Tibial artery (tissue), 4 donors: ENCODE data around the gene HIPK2.

Source experiments
- DNase-seq, 2 donors: peaks; one replicate each; pipeline ENCODE4 v3.0.0-alpha.2; 2019
- H3K27ac ChIP-seq, 2 donors: fragments of 200-600 bp; sonication (generic) in 1 of 2; 1 replicate in 1 of 2; 2 replicates in 1 of 2; pipeline ENCODE4 v1.5.1; 2018 to 2019; ENCODE audit warnings: mild to moderate bottlenecking in 1 of 2
- H3K27me3 ChIP-seq, 2 donors: fragments of 200-600 bp; sonication (generic) in 1 of 2; one replicate each; pipeline versions ENCODE4 v1.5.1 to v1.6.0; 2016 to 2019
- H3K36me3 ChIP-seq, 3 donors: fragments of 200-600 bp; sonication (generic) in 2 of 3; one replicate each; pipeline ENCODE4 v1.5.1; 2016 to 2019; ENCODE audit warnings: mild to moderate bottlenecking in 2 of 3
- H3K4me1 ChIP-seq, 4 donors: fragments of 200-600 bp; sonication (generic) in 2 of 4; 1 replicate in 3 of 4; 2 replicates in 1 of 4; pipeline ENCODE4 v1.5.1; 2016 to 2019
- H3K4me3 ChIP-seq, 2 donors: fragments of 200-600 bp; sonication (generic) in 1 of 2; 1 replicate in 1 of 2; 2 replicates in 1 of 2; pipeline ENCODE4 v1.5.1; 2018 to 2019; ENCODE audit warnings: mild to moderate bottlenecking in 2 of 2
- H3K9me3 ChIP-seq, 3 donors: fragments of 200-600 bp; sonication (generic) in 1 of 3; one replicate each; pipeline ENCODE4 v1.5.1; 2016 to 2019
- intact Hi-C: fragments of 100-400 bp; cut with DNase I; formaldehyde crosslinking; loops from one replicate; pipeline ENCODE4 v1.15.0; 2023; ENCODE audit warnings: low total_unique reads
- TF ChIP-seq, protein P1 (sequence below), 2 experiments: fragments of 200-600 bp in 1 of 2; fragments of 450-650 bp in 1 of 2; IDR thresholded peaks; one replicate each; pipeline ENCODE4 v1.5.1; 2017 to 2019; ENCODE audit warnings: antibody characterized with exemption in 2 of 2, mild to moderate bottlenecking in 1 of 2, moderate library complexity in 1 of 2

HIPK2 gene

DNA sequence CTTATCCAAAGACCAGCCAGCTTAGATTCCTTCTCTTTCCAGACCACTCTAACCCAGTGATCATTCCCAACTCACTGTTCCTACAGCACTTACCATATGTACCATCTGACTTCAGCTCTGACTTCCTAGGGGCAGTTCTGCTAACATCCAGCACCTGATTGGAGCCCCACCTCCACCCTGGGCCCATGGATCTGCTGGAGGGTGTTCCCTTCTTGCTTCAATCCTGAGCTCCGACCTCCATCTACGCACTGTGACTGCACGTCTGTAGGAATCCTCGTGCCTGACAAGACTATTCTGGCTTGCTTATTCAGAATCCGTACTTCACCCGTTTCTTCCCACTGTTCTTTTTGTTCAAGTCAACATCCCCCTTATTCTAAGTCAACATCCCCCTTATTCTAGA lies 57.6 kb downstream of the HIPK2 start:
- Histone ChIP-seq H3K27ac (peak overlapping the region; percentile 35 to 56), H3K36me3 (peaks cover 15 to 19% (median 17%) of the 10 kb centered on the region in 3 donors), H3K27me3 (no peaks in the 10 kb centered on the region), H3K9me3 (no peaks in the 10 kb centered on the region), H3K4me3 (no peak overlapping the region), H3K4me1 (peaks cover 0 to 58% (median 23%) of the 10 kb centered on the region in 4 donors)
- intact Hi-C loops, result loop anchor here (5.0 kb wide), 1 partner anchor 38 kb away; no protein-coding TSS in a partner anchor
- TF ChIP-seq, protein P1, sequence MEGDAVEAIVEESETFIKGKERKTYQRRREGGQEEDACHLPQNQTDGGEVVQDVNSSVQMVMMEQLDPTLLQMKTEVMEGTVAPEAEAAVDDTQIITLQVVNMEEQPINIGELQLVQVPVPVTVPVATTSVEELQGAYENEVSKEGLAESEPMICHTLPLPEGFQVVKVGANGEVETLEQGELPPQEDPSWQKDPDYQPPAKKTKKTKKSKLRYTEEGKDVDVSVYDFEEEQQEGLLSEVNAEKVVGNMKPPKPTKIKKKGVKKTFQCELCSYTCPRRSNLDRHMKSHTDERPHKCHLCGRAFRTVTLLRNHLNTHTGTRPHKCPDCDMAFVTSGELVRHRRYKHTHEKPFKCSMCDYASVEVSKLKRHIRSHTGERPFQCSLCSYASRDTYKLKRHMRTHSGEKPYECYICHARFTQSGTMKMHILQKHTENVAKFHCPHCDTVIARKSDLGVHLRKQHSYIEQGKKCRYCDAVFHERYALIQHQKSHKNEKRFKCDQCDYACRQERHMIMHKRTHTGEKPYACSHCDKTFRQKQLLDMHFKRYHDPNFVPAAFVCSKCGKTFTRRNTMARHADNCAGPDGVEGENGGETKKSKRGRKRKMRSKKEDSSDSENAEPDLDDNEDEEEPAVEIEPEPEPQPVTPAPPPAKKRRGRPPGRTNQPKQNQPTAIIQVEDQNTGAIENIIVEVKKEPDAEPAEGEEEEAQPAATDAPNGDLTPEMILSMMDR (IDR thresholded peaks at IDR 0.05), result no peak
- peak in 1 of 2 donors; percentile 49 for DNase-seq

DNA sequence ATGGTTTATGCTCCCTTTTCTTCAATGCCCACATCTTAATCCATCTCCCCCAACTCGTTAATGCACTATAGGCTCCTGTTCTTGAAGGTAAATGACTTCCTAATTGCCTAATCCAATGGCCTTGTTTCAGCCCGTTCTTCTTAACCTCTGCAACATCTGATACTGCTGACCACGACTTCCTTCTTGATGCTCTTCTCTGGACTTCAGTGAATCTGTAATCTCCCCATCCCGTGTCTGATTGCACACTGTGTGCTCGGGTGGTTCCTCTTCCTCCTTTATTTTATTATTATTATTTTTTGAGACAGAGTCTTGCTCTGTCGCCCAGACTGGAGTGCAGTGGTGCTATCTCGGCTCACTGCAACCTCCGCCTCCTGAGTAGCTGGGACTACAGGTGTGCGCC lies 58.9 kb downstream of the HIPK2 start:
- H3K4me3 ChIP-seq, result no peak overlapping the region
- H3K36me3 ChIP-seq, result peaks cover 29 to 32% (median 30%) of the 10 kb centered on the region in 3 donors
- DNase-seq, result peak in 1 of 2 donors; percentile 60
- intact Hi-C loops, result no loop called here
- peaks cover 0 to 47% (median 23%) of the 10 kb centered on the region in 4 donors for H3K4me1 ChIP-seq
- no peaks in the 10 kb centered on the region for H3K9me3 ChIP-seq
- TF ChIP-seq, protein P1 (IDR thresholded peaks at IDR 0.05), result no peak
- no peak overlapping the region for H3K27ac ChIP-seq
- H3K27me3 ChIP-seq, result no peaks in the 10 kb centered on the region

DNA sequence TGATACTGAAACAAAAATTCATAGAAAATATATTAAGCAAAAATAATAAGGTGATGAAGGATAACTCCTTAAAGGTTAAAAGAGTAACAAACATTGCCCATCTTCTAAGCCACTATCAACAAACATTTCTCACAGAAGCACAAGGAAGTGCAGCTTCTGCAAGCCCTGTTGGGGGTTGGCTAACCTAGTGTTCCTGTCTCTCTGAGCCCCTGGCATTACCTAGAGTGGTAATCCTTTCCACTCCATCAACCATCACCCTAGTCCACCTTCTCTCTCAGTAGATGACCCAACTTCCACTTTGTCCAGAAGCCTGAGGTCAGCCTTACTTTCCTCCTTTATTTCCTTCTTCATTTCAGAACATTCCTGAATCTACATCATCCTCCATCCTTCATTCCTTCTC lies 59.7 kb downstream of the HIPK2 start:
- H3K36me3 ChIP-seq, result peaks cover 36 to 39% (median 37%) of the 10 kb centered on the region in 3 donors
- no peak overlapping the region for H3K4me3 ChIP-seq
- TF ChIP-seq, protein P1 (IDR thresholded peaks at IDR 0.05), result no peak
- no peak overlapping the region for H3K27ac ChIP-seq
- intact Hi-C loops, result no loop called here
- DNase-seq, result no peak
- no peaks in the 10 kb centered on the region for H3K9me3 ChIP-seq
- H3K27me3 ChIP-seq, result no peaks in the 10 kb centered on the region
- H3K4me1 ChIP-seq, result peaks cover 0 to 40% (median 20%) of the 10 kb centered on the region in 4 donors

DNA sequence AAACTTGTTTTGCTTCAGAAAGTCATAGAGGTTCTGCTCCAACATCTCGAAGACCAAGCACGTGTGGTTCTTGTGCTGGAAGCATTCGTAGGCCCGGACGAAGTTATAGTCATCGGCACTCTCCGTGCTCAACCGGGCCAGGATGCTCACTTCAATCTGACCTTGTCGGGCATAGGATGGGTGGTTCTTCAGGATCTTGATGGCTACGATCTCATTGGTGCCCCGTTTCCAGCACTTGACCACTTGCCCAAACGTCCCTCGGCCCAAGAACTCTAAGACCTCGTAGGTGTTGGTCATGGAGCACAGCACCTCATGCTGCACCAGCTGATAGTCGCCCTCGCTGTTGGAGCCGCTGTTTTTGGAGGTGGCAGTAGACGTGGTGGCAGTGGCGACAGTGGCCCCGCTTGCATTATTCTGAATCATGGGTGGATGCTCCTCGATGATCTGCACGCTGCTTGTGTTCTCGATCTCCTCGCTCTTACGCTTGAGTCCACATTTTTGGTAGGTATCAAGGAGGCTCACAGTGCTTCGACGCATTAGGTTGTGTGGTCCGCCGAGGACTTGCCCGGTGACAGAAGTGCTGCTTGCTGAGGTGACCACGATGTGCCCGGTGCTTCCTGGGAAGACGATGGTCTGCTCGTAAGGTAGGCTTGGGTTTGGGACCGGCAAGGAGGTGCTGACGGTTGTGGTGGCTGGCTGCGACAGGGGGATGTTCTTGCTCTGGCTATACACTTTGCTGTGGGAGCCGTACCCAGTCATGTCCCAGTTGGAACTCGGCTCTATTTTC lies 61.4 kb downstream of the HIPK2 start:
- intact Hi-C loops, result no loop called here
- TF ChIP-seq, protein P1 (IDR thresholded peaks at IDR 0.05), result no peak
- H3K4me1 ChIP-seq, result peaks cover 0 to 22% (median 14%) of the 10 kb centered on the region in 4 donors
- H3K4me3 ChIP-seq, result no peak overlapping the region
- peaks cover 37 to 50% (median 46%) of the 10 kb centered on the region in 3 donors for H3K36me3 ChIP-seq
- H3K27me3 ChIP-seq, result no peaks in the 10 kb centered on the region
- H3K9me3 ChIP-seq, result no peaks in the 10 kb centered on the region
- DNase-seq, result peak in 1 of 2 donors; percentile 58
- no peak overlapping the region for H3K27ac ChIP-seq

DNA sequence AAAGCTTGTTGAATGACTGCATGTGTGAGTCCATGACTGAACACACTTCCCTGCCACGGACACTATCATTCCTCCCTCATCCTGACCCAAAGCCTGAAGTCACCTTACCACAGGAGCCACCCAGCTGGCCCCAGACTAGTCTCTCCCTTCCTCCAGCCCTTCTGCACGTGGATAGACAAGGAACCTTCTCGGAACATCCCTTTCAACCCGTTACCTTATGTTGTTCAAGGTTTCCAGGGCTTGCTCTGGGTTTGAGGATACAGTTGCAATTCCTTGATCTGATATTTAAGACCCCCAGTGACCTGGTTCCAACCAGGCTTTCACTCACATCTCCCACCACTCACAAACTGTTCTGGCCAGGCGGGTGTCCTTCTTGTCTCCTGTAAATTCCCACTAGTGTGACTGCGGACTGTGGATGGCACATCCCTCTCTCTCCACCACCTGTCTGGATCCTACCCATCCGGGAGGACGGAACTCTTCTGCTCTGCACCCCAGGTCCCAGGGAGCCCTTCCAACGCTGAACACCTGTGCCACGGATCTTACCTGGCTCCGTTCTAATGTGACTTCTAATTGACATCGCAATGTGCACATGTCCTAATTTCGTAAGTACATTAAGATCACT lies 62.5 kb downstream of the HIPK2 start:
- H3K27me3 ChIP-seq, result no peaks in the 10 kb centered on the region
- no peaks in the 10 kb centered on the region for H3K9me3 ChIP-seq
- intact Hi-C loops, result no loop called here
- H3K4me1 ChIP-seq, result peaks cover 0 to 11% (median 3%) of the 10 kb centered on the region in 4 donors
- DNase-seq, result peak in 1 of 2 donors; percentile 51
- peaks cover 37 to 50% (median 46%) of the 10 kb centered on the region in 3 donors for H3K36me3 ChIP-seq
- TF ChIP-seq, protein P1 (IDR thresholded peaks at IDR 0.05), result no peak
- no peak overlapping the region for H3K27ac ChIP-seq
- H3K4me3 ChIP-seq, result no peak overlapping the region
